Neutrophil (primary cell): ENCODE results near the gene MRPL16.
A peak's percentile ranks its signal among the peaks of the same experiment; 100 is the strongest.

Source experiments
- H3K27ac ChIP-seq: fragments of 200-600 bp; sonication (generic); 2 replicates; pipeline ENCODE4 v1.5.1; 2016; ENCODE audit warnings: mild to moderate bottlenecking, moderate library complexity
- H3K27me3 ChIP-seq: fragments of 200-600 bp; sonication (generic); 2 replicates; pipeline ENCODE4 v1.6.0; 2016; ENCODE audit warnings: mild to moderate bottlenecking
- H3K36me3 ChIP-seq: fragments of 200-600 bp; sonication (generic); 2 replicates; pipeline ENCODE4 v1.5.1; 2017
- H3K4me1 ChIP-seq, 2 experiments: fragments of 200-600 bp in 1 of 2; sonication (generic) in 1 of 2; 1 replicate in 1 of 2; 2 replicates in 1 of 2; pipeline versions ENCODE4 v1.5.1 to v1.6.1; 2013 to 2016; ENCODE audit warnings: low read depth in 1 of 2, low read length in 1 of 2, mild to moderate bottlenecking in 1 of 2, moderate library complexity in 1 of 2; ENCODE audit not compliant: control insufficient read depth in 1 of 2, insufficient read depth in 1 of 2
- H3K4me3 ChIP-seq, 2 experiments: fragments of 200-600 bp in 1 of 2; sonication (generic) in 1 of 2; 1 replicate in 1 of 2; 2 replicates in 1 of 2; pipeline ENCODE4 v1.5.1; 2013 to 2016; ENCODE audit warnings: low read depth in 1 of 2, low read length in 1 of 2, mild to moderate bottlenecking in 1 of 2, moderate library complexity in 1 of 2
- H3K9me3 ChIP-seq: fragments of 200-600 bp; sonication (generic); 2 replicates; pipeline ENCODE4 v1.5.1; 2016
- TF ChIP-seq, protein P1 (sequence below): fragments of 200-600 bp; sonication (generic); IDR thresholded peaks from 2 replicates; pipeline ENCODE4 v1.5.1; 2016; ENCODE audit warnings: antibody characterized with exemption

The MRPL16 gene

DNA sequence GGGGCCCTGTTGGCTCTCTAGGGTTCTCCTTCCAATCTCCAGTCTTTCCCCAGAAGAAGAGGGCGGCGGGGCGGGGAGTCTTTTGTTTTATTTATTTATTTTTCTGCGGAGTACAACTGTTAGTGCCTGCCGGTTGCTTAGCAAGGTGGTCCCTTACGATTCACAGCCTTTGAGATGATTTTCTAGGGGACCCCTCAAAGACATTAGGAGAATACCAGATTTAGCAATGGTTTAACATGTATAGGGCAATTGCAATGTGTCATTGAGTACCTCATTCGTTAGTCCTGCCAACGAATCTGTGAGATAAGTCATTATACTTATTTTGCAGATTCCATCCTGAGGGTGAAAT is 307 bp upstream of the MRPL16 start:
- H3K27me3 ChIP-seq = no peaks in the 10 kb centered on the region
- no peaks in the 10 kb centered on the region for H3K9me3 ChIP-seq
- peaks cover 28% of the 10 kb centered on the region for H3K36me3 ChIP-seq
- TF ChIP-seq, protein P1, sequence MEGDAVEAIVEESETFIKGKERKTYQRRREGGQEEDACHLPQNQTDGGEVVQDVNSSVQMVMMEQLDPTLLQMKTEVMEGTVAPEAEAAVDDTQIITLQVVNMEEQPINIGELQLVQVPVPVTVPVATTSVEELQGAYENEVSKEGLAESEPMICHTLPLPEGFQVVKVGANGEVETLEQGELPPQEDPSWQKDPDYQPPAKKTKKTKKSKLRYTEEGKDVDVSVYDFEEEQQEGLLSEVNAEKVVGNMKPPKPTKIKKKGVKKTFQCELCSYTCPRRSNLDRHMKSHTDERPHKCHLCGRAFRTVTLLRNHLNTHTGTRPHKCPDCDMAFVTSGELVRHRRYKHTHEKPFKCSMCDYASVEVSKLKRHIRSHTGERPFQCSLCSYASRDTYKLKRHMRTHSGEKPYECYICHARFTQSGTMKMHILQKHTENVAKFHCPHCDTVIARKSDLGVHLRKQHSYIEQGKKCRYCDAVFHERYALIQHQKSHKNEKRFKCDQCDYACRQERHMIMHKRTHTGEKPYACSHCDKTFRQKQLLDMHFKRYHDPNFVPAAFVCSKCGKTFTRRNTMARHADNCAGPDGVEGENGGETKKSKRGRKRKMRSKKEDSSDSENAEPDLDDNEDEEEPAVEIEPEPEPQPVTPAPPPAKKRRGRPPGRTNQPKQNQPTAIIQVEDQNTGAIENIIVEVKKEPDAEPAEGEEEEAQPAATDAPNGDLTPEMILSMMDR = no peak
- H3K27ac ChIP-seq = peak overlapping the region; percentile 87
- peaks cover 34 to 35% of the 10 kb centered on the region in 2 experiments for H3K4me1 ChIP-seq
- peak overlapping the region; percentile 78 to 79 for H3K4me3 ChIP-seq

GRCh38 chr11:59807047-59807610 is 3.4 kb downstream of the MRPL16 start:
- peaks cover 66% of the 10 kb centered on the region for H3K36me3 ChIP-seq
- H3K9me3 ChIP-seq = no peaks in the 10 kb centered on the region
- no peaks in the 10 kb centered on the region for H3K27me3 ChIP-seq
- H3K27ac ChIP-seq = peak overlapping the region; percentile 46
- no peak overlapping the region for H3K4me3 ChIP-seq
- peaks cover 18 to 24% of the 10 kb centered on the region in 2 experiments for H3K4me1 ChIP-seq
- TF ChIP-seq, protein P1 = no peak

GRCh38 chr11:59804061-59804460 is 6.5 kb downstream of the MRPL16 start:
- Histone ChIP-seq H3K9me3 (no peaks in the 10 kb centered on the region), H3K36me3 (peaks cover 97% of the 10 kb centered on the region)
- TF ChIP-seq, protein P1 = no peak

DNA sequence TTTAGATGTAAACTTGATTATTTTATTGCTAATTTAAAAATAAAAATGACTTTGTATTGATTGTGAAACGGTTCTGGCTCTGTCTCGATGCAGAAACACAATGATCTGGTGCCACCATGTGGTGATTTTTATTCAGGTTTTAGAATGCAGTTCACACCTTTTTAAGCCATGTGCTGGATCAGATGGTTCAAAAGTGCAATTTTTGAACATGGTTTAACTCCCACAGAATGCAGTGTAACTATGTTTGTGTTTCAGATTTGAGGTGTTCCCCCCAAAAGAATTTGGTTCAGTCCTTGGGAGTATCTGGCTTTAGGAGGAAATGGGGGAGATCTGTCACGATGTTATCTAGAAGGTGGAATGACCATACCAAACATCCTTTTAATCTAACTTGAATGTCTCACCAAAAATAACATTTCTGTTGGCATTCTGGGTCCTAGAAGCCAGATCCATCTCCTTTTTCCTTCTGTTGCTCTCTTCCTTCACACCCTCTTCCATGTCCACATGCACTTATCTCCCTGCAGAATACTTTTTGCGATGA is 7.9 kb downstream of the MRPL16 start:
- TF ChIP-seq, protein P1 = no peak
- Histone ChIP-seq H3K27ac (peak overlapping the region; percentile 60), H3K9me3 (no peaks in the 10 kb centered on the region), H3K27me3 (no peaks in the 10 kb centered on the region), H3K36me3 (peaks cover 100% of the 10 kb centered on the region), H3K4me3 (no peak overlapping the region), H3K4me1 (peaks cover 0 to 3% of the 10 kb centered on the region in 2 experiments)

More at GRCh38 chr11:59804061-59804460, 6.5 kb downstream of the MRPL16 start:
- peaks cover 0 to 3% of the 10 kb centered on the region in 2 experiments for H3K4me1 ChIP-seq
- no peak overlapping the region for H3K27ac ChIP-seq
- no peaks in the 10 kb centered on the region for H3K27me3 ChIP-seq
- no peak overlapping the region for H3K4me3 ChIP-seq

- H3K36me3 ChIP-seq = peaks cover 100% of the 10 kb centered on the region
- TF ChIP-seq, protein P1 = no peak
- peaks cover 0 to 3% of the 10 kb centered on the region in 2 experiments for H3K4me1 ChIP-seq
- no peaks in the 10 kb centered on the region for H3K27me3 ChIP-seq
- H3K4me3 ChIP-seq = no peak overlapping the region
- H3K27ac ChIP-seq = peak overlapping the region; percentile 60
- H3K9me3 ChIP-seq = no peaks in the 10 kb centered on the region
These were observed 8.5 kb downstream of the MRPL16 start for GRCh38 chr11:59801981-59802638.
